HCT116 (cell line): ENCODE data around the gene GOLT1A.

Experiments
- CTCF ChIP-seq, 3 experiments: fragments of 200-600 bp in 1 of 3; sonication (generic) in 1 of 3; IDR thresholded peaks in 2 of 3; conservative IDR thresholded peaks in 1 of 3; 2 replicates each; pipeline ENCODE4 v1.5.1; 2012 to 2017; ENCODE audit warnings: low read depth in 2 of 3, low read length in 2 of 3, antibody characterized with exemption in 1 of 3, borderline replicate concordance in 1 of 3, control low read depth in 1 of 3, mild to moderate bottlenecking in 1 of 3, mixed read lengths in 1 of 3, mixed run types in 1 of 3, moderate library complexity in 1 of 3; ENCODE audit not compliant: insufficient read depth in 1 of 3
- MAX ChIP-seq: IDR thresholded peaks from 2 replicates; pipeline ENCODE4 v1.6.1; 2012
- POLR2A ChIP-seq: IDR thresholded peaks from 2 replicates; pipeline ENCODE4 v1.7.0; 2011; ENCODE audit warnings: borderline replicate concordance; ENCODE audit not compliant: insufficient read depth, insufficient read length; ENCODE audit errors: extremely low read depth
- POLR2AphosphoS5 ChIP-seq: IDR thresholded peaks from 2 replicates; pipeline ENCODE4 v1.6.1; 2011; ENCODE audit warnings: mild to moderate bottlenecking, low read depth, low read length, moderate library complexity
- RAD21 ChIP-seq: IDR thresholded peaks from 2 replicates; pipeline ENCODE4 v1.6.1; 2012; ENCODE audit warnings: low read depth, mild to moderate bottlenecking
- REST ChIP-seq: IDR thresholded peaks from 2 replicates; pipeline ENCODE4 v1.6.1; 2012; ENCODE audit warnings: low read depth
- YY1 ChIP-seq: IDR thresholded peaks from 2 replicates; pipeline ENCODE4 v1.6.1; 2011; ENCODE audit warnings: low read length, low read depth, moderate library complexity, mild to moderate bottlenecking; ENCODE audit not compliant: insufficient replicate concordance; ENCODE audit errors: extremely low read depth

GRCh38 chr1:204255225-204255624 lies 41.4 kb upstream of the GOLT1A start:
- TF ChIP-seq CTCF (IDR thresholded peaks at IDR 0.05 in 2 of 3, conservative IDR thresholded peaks at IDR 0.05 in 1 of 3; ENCODE audit: borderline replicate concordance in 1 of 3, insufficient read depth in 1 of 3, low read depth in 2 of 3, low read length in 2 of 3) = no peak
- TF ChIP-seq REST = no peak
- TF ChIP-seq POLR2AphosphoS5 = no peak
- no peak for TF ChIP-seq RAD21
- no peak for TF ChIP-seq MAX
- no peak for TF ChIP-seq YY1
- TF ChIP-seq POLR2A = no peak
